ENCODE measurements around the gene RNF141. TPM values are rescaled to one million over a fixed set of nuclear protein-coding genes. Genes with fewer than 3 reads are reported as not detected.

Gene RNF141
- total RNA-seq = 8.7 and 9.7 TPM in 2 replicates

DNA sequence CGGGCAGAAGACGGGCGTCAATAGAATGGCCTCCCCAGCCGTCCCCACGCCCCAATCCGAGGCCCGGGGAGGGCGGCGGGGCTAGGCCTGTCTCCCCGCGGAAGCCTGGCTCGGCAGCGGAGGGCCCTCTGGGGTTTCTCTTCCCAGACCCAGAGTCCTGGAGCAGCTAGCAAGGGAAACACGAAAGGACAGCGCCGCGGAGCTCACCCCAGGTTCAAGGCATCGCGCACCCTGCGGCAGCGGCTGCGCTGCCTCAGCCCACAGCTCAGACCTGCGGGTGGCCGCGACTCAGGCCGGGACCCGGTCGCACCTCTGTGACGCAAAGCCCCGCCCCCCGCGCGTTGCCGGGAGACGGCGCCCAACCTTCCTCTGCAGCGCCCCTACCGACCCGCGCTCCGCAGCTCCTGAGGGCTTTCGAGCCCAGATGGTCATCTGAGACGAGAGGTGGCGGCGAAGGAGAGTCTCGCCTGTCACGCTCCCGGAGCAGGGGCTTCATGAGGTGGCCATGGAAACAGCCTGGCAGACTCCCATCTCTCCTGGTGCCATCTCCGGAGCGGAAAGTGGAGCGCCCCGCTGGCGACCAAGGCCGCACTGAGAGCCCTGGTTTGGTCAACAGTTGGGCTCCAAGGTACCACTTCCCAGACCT, at the start of gene RNF141:
RNF141 (minus strand) TSS at position 273 of the 646 bp plus-strand sequence. CDS start 7,029 bp downstream, outside the sequence.
- intact Hi-C loops (cut with micrococcal nuclease) = loop anchor here (1.0 to 5.0 kb wide), 6 partner anchors 82 to 316 kb away; partner anchors contain the start of genes ADM, CTR9 and EIF4G2

GRCh38 chr11:10590218-10590915, 49.4 kb upstream of the RNF141 start:
- intact Hi-C loops (cut with micrococcal nuclease) = no loop called here

GRCh38 chr11:10588904-10589303, 47.9 kb upstream of the RNF141 start:
- intact Hi-C loops (cut with micrococcal nuclease) = no loop called here

DNA sequence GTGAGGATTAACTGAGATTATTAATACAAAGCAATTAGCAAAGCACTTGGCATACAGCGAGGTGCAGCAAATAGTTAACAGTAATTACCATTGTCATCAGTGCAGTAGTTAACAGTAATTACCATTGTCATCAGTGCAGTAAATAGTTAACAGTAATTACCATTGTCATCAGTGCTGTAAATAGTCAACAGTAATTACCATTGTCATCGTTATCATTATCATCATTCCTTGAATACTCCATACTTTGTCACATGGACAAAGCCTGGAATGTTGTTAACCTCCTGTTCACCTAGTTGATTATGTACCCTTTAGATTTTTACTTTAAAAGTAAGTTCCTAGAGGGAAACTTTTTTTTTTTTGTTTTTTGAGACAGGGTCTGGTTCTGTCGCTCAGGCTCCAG, 47.0 kb upstream of the RNF141 start:
- intact Hi-C loops (cut with micrococcal nuclease) = no loop called here

- intact Hi-C loops (cut with micrococcal nuclease) = no loop called here
Observed at GRCh38 chr11:10587388-10587787, 46.4 kb upstream of the RNF141 start.

- intact Hi-C loops (cut with micrococcal nuclease) = no loop called here
Observed at GRCh38 chr11:10584071-10584501, 43.1 kb upstream of the RNF141 start.

DNA sequence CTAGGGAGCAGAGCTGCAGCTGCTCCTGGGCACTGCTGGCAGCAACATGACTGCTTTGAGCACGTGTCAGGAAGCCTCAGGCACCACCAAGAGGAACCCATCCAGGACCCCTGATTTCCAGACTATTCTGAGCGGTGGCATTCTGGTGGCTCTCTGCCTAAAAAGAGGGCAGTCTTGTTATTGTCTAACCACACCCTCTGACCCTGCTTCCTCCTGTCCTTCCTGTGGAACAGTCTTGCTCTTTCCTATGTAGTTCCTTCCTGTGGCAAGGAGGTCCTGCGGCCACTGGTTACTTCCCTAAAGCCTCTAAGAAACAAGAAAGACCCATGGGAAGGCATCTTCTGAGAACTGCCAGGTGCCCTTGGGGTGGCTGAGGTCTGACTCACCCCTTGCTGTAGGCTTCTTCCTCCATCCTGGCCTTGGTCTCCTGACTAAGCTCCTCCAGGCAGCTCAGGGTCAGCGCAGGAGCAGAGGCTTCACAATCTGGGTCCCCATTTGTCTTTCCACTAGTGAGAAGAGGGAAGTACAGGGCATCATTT, 40.6 kb upstream of the RNF141 start:
- intact Hi-C loops (cut with micrococcal nuclease) = no loop called here

- intact Hi-C loops (cut with micrococcal nuclease) = no loop called here
Observed at GRCh38 chr11:10580623-10581022, 39.6 kb upstream of the RNF141 start.

GRCh38 chr11:10579700-10580099, 38.7 kb upstream of the RNF141 start:
- intact Hi-C loops (cut with micrococcal nuclease) = no loop called here

DNA sequence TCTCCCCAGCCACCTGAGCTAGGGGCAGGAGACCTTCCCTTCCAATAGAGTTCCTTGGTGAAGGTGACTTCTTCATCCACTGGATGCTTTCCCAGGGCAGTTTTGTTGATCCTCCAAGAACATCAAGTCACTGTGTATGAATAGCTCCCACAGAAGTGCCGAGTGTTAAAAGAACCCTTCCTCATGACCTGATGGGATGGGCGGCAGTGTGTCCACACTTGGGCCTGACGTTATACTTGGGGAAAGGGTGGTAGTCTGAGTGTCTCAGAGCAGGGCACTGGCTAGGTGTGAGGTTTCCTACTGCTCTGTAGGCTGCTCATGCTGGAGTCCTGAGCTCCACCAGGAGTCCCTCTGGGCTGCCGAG, 35.0 kb upstream of the RNF141 start:
- intact Hi-C loops (cut with micrococcal nuclease) = no loop called here

DNA sequence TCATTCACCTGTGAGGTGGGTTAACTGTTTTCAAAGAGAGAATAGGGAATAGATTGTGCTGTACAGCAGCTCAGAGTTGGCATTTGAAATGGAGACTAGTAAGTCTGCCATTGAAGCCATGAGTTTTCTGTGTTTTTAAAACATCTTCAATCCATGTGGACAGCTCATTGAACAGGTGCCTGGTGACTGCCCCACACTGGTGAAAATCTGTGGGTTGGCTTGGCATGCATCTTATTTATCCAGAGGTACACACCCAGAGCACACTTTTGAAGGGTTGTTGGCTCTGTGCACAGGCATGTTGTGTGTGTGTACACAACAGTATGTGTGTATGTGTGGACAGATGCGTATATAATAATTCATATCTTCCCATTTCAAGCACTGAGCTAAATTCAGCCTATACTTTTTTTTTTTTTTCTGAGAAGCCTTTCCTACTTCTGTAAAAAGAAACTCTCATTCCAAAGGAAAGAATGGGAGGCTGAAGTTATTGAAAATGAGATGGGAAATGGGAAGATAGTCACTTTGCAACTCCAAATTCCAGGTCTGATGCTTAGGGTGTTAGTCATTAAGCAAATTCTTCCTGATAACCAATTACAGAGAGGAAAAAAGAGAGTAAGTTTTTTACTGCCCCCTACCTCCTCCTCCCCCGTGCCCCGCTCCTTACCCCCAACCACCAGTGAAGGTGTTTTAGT, 34.5 kb upstream of the RNF141 start:
- intact Hi-C loops (cut with micrococcal nuclease) = no loop called here

GRCh38 chr11:10573556-10573955, 32.6 kb upstream of the RNF141 start:
- intact Hi-C loops (cut with micrococcal nuclease) = no loop called here

- intact Hi-C loops (cut with micrococcal nuclease) = no loop called here
Observed at GRCh38 chr11:10573028-10573427, 32.0 kb upstream of the RNF141 start.

DNA sequence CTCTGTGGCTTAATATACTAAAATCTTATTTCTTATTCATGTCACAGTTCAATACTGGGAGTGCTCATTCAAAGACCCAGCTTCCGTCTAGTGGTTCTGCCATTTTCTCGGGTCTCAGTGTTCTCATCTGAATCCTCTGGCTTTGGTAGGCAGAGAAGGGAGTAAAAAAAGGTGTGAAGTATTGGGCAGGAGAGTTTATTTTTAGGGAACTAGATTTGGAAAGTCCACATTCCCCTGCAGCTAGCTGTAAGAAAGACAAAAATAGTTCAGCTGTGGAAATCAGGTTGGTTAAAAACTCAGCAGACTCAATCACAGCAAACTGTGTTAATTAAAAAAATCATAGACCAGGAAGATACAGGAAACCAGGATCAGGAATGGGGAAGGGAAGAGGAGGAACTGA, 31.5 kb upstream of the RNF141 start:
- intact Hi-C loops (cut with micrococcal nuclease) = no loop called here

GRCh38 chr11:10568486-10568941, 27.5 kb upstream of the RNF141 start, which contains the start of gene LYVE1:
Gene LYVE1, minus strand, starts transcription at chr11:10568665. Its CDS starts 133 bp downstream, at chr11:10568532.
- intact Hi-C loops (cut with micrococcal nuclease) = no loop called here

- intact Hi-C loops (cut with micrococcal nuclease) = no loop called here
Observed at GRCh38 chr11:10567446-10567845, 26.5 kb upstream of the RNF141 start.

GRCh38 chr11:10566257-10566957, 25.4 kb upstream of the RNF141 start:
- intact Hi-C loops (cut with micrococcal nuclease) = no loop called here

- intact Hi-C loops (cut with micrococcal nuclease) = no loop called here
Observed at GRCh38 chr11:10565493-10565892, 24.5 kb upstream of the RNF141 start.

GRCh38 chr11:10564696-10565318, 23.8 kb upstream of the RNF141 start:
- intact Hi-C loops (cut with micrococcal nuclease) = no loop called here

DNA sequence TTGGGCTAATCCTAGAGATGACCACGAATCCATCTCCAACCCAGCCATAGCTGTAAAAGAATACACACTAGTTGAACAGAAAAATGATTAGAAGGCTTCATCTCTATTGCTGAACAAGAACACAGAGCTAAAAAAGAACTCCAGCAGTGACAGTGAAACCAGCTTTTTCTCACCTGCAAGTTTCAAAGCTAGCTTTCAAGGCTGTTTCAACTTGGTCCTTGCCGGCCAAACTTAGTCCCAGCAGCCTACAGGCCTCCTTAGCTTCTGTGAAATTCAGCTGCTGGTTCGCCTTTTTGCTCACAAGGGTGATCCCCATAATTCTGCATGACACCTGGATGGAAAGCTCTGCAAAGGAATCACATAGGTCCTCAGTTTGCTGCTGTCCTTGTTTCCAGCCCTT, 23.0 kb upstream of the RNF141 start:
- intact Hi-C loops (cut with micrococcal nuclease) = no loop called here

- intact Hi-C loops (cut with micrococcal nuclease) = no loop called here
Observed at GRCh38 chr11:10561947-10562346, 21.0 kb upstream of the RNF141 start.
